WTC11 (cell line): ENCODE data around the gene NAGA.

Source experiments
- CREM ChIP-seq: sonication (generic); formaldehyde crosslinking; IDR thresholded peaks from 2 replicates; pipeline ENCODE4 v1.8.1; 2022; ENCODE audit warnings: mild to moderate bottlenecking, missing genetic modification reagents, moderate library complexity
- CTCF ChIP-seq: fragments of 200-600 bp; IDR thresholded peaks from 2 replicates; pipeline ENCODE4 v1.8.0; 2022; ENCODE audit warnings: antibody characterized with exemption
- ESRRA ChIP-seq: sonication (generic); formaldehyde crosslinking; IDR thresholded peaks from 2 replicates; pipeline ENCODE4 v1.8.1; 2022; ENCODE audit warnings: mild to moderate bottlenecking, missing genetic modification reagents, borderline replicate concordance
- FOXP1 ChIP-seq: sonication (generic); formaldehyde crosslinking; IDR thresholded peaks from 2 replicates; pipeline ENCODE4 v1.8.0; 2022; ENCODE audit warnings: missing genetic modification reagents, mild to moderate bottlenecking, moderate library complexity, borderline replicate concordance
- NFE2L1 ChIP-seq: sonication (generic); formaldehyde crosslinking; IDR thresholded peaks from 2 replicates; pipeline ENCODE4 v1.8.1; 2023; ENCODE audit warnings: missing genetic modification reagents

- no peak for TF ChIP-seq NFE2L1 (CRISPR knock-in tag)
- no peak for TF ChIP-seq ESRRA
- no peak for TF ChIP-seq FOXP1 (CRISPR knock-in tag)
- TF ChIP-seq CTCF: no peak
- TF ChIP-seq CREM (CRISPR knock-in tag): no peak
These were observed 49.0 kb downstream of the NAGA start for GRCh38 chr22:42021571-42021970.
